Hematopoietic multipotent progenitor cell treated with erythropoietin and hydrocortisone succinate and interleukin-3 and kit ligand, for 17 days (in vitro differentiated cells): ENCODE measurements around the gene NDUFA7.
"Not testable (repeated sequence)": the region's sequence is repeated elsewhere in the genome, so short reads cannot be mapped to it uniquely, and the experiment has no call there.

Experiments used
- DNase-seq: peaks from one replicate; pipeline ENCODE4 v3.0.0-alpha.2; 2015; ENCODE audit warnings: low spot score

The NDUFA7 gene

GRCh38 chr19:8341504-8341903 is 20.3 kb upstream of the NDUFA7 start:
- not testable (repeated sequence) for DNase-seq

- DNase-seq: no peak
Observed at GRCh38 chr19:8340341-8341096, 19.3 kb upstream of the NDUFA7 start.

GRCh38 chr19:8338835-8339234 is 17.7 kb upstream of the NDUFA7 start:
- DNase-seq: no peak

GRCh38 chr19:8337728-8338127 is 16.6 kb upstream of the NDUFA7 start:
- DNase-seq: no peak

- DNase-seq: no peak
Observed at GRCh38 chr19:8336660-8337059, 15.5 kb upstream of the NDUFA7 start.

GRCh38 chr19:8336072-8336569 is 14.9 kb upstream of the NDUFA7 start:
- no peak for DNase-seq

GRCh38 chr19:8335343-8336071 is 14.3 kb upstream of the NDUFA7 start:
- no peak for DNase-seq

GRCh38 chr19:8334458-8335342 is 13.5 kb upstream of the NDUFA7 start:
- DNase-seq: no peak

- no peak for DNase-seq
Observed at GRCh38 chr19:8333767-8334457, 12.7 kb upstream of the NDUFA7 start.

GRCh38 chr19:8332976-8333766 is 12.0 kb upstream of the NDUFA7 start:
- DNase-seq: no peak

GRCh38 chr19:8331263-8331845 is 10.2 kb upstream of the NDUFA7 start:
- DNase-seq: no peak

- DNase-seq: no peak
Observed at GRCh38 chr19:8329996-8330395, 8.8 kb upstream of the NDUFA7 start.

GRCh38 chr19:8325454-8325853 is 4.3 kb upstream of the NDUFA7 start:
- no peak for DNase-seq

- DNase-seq: no peak
Observed at GRCh38 chr19:8324186-8325050, 3.2 kb upstream of the NDUFA7 start.

- no peak for DNase-seq
Observed at GRCh38 chr19:8323781-8324185, 2.6 kb upstream of the NDUFA7 start.

- no peak for DNase-seq
Observed at GRCh38 chr19:8322638-8322997, 1.4 kb upstream of the NDUFA7 start.

GRCh38 chr19:8321986-8322637 is 937 bp upstream of the NDUFA7 start:
- DNase-seq: peak; percentile 33

- DNase-seq: peak; percentile 23
Observed at GRCh38 chr19:8320564-8321066, 560 bp downstream of the NDUFA7 start.
